HT-29 (cell line): ENCODE results near the gene LRRC56. TPM values are rescaled to one million over a fixed set of nuclear protein-coding genes. Genes with fewer than 3 reads are reported as not detected.
A peak's percentile ranks its signal among the peaks of the same experiment; 100 is the strongest.

Source experiments
- DNase-seq: peaks from one replicate; pipeline ENCODE4 v3.0.0-alpha.2; 2015; ENCODE audit warnings: low spot score
- total RNA-seq: library from RNA; depleted of rRNA; stranded (reverse); fragments of >200 nt; shearing (Covaris generic); gene quantifications from 2 replicates; pipeline ENCODE4 v1.2.3, GENCODE V29; 2014

LRRC56 gene
- total RNA-seq, 1 experiment from 2014 or later, result 10.0 TPM

- DNase-seq, result no peak
Measured at GRCh38 chr11:557328-558132, 20.2 kb downstream of the LRRC56 start.

- DNase-seq, result no peak
Measured at GRCh38 chr11:558503-558902, 21.2 kb downstream of the LRRC56 start.

- no peak for DNase-seq
Measured at GRCh38 chr11:559020-559620, 21.8 kb downstream of the LRRC56 start.

- peak; percentile 52 for DNase-seq
Measured at GRCh38 chr11:559712-560304, 22.5 kb downstream of the LRRC56 start.

- peak; percentile 98 for DNase-seq
Measured at GRCh38 chr11:560305-561147, 23.2 kb downstream of the LRRC56 start, which contains the start of the genes LMNTD2 and RASSF7. LMNTD2 (minus strand) TSS chr11:560738; CDS start chr11:560716, 22 bp downstream. RASSF7 (plus strand) TSS chr11:560970; CDS start chr11:561769, 799 bp downstream.

- DNase-seq, result peak; percentile 98
Measured at GRCh38 chr11:561148-562003, 24.0 kb downstream of the LRRC56 start.

GRCh38 chr11:562046-562645 is 24.8 kb downstream of the LRRC56 start:
- no peak for DNase-seq

GRCh38 chr11:563066-563811 is 25.9 kb downstream of the LRRC56 start:
- DNase-seq, result no peak

- peak; percentile 56 for DNase-seq
Measured at GRCh38 chr11:563812-564578, 26.7 kb downstream of the LRRC56 start.

GRCh38 chr11:565921-566509 is 28.7 kb downstream of the LRRC56 start:
- DNase-seq, result peak; percentile 54

- DNase-seq, result no peak
Measured at GRCh38 chr11:567011-567628, 29.8 kb downstream of the LRRC56 start.

GRCh38 chr11:567629-568292 is 30.4 kb downstream of the LRRC56 start:
- no peak for DNase-seq

- peak; percentile 93 for DNase-seq
Measured at GRCh38 chr11:568306-569157, 31.2 kb downstream of the LRRC56 start.

- DNase-seq, result no peak
Measured at GRCh38 chr11:569158-569885, 32.0 kb downstream of the LRRC56 start.

- no peak for DNase-seq
Measured at GRCh38 chr11:571802-572185, 34.5 kb downstream of the LRRC56 start.
